DND-41 (cell line): ENCODE results near the gene KLF1.

ENCODE experiments used
- CTCF ChIP-seq: IDR thresholded peaks from 2 replicates; pipeline ENCODE4 v1.5.1; 2012; ENCODE audit warnings: borderline replicate concordance, low read length, moderate library complexity, mild to moderate bottlenecking; ENCODE audit not compliant: poor library complexity, severe bottlenecking; ENCODE audit errors: extremely low read depth
- EZH2 ChIP-seq: IDR thresholded peaks from 3 replicates; pipeline ENCODE4 v1.6.1; 2012; ENCODE audit warnings: borderline replicate concordance, low read depth, mild to moderate bottlenecking, moderate library complexity, low read length, inconsistent platforms; ENCODE audit not compliant: severe bottlenecking

- TF ChIP-seq CTCF (no peak), EZH2 (no peak)
Measured at GRCh38 chr19:12836529-12836863, 50.5 kb downstream of the KLF1 start.
